HG03565 (cell line): ENCODE data around the gene PEX14.
"Not testable (repeated sequence)": the region's sequence is repeated elsewhere in the genome, so short reads cannot be mapped to it uniquely, and the experiment has no call there.

Source experiments
- ATAC-seq: cut with Tn5 transposase; IDR thresholded peaks from one replicate; pipeline ENCODE4 v1.9.1; 2021; ENCODE audit warnings: mild to moderate bottlenecking, moderate library complexity; ENCODE audit not compliant: unreplicated experiment

Gene PEX14

DNA sequence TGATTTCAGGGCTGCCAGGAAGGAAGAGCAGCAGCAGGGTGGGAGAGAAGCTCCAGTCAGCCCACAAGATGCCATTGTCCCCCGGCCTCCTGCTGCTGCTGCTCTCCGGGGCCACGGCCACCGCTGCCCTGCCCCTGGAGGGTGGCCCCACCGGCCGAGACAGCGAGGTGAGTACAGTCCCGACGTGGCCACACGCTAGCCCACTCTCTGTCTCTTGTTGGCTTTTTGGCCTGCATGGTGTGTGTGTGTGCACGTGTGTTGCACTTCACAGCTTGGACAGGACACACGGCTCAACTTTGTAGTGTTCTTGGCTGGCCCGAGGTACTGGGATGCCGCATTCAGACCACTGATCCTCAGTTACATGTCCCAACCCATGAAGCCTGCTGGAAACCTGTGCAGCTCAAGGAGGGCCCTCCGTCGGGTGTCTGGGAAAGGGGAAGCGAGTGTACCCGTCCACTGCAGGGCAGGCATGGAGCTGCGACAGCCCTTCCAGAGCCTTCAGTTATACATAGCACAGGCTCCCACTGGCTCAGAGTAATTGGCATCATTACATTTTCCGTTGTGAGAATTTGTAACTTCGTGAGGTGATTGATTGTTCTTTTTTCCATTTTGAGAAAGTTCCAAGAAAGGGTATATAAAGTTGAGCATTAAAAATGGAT, 24.5 kb upstream of the PEX14 start:
- no peak for ATAC-seq

DNA sequence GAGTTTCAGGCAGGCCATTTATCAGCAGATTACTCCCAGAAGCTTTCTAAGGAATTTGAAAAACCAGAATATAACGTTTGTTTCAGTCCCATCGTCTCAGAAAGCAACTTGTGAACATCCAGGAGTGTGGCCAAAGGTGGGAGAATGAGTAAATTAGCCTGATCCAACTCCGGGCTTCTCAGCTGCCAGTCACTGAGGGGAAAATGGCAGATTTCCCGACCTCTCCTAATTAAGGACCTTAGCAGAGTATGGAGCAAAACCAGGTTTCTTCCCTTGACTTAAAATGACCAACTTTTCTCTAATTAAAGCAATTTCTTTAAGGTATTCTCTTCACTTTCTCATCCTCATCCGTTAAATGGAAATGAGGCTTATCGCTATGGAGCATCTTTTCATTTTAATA, 23.9 kb upstream of the PEX14 start:
- no peak for ATAC-seq

DNA sequence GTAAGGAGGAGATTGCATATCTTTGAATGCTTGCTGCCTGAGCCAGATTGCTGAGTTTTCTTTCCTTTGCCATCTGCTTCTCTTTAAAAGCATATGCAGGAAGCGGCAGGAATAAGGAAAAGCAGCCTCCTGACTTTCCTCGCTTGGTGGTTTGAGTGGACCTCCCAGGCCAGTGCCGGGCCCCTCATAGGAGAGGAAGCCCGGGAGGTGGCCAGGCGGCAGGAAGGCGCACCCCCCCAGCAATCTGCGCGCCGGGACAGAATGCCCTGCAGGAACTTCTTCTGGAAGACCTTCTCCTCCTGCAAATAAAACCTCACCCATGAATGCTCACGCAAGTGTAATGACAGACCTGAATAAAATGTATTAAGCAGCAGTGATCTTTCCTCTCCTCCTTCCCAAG, 23.5 kb upstream of the PEX14 start:
- no peak for ATAC-seq

DNA sequence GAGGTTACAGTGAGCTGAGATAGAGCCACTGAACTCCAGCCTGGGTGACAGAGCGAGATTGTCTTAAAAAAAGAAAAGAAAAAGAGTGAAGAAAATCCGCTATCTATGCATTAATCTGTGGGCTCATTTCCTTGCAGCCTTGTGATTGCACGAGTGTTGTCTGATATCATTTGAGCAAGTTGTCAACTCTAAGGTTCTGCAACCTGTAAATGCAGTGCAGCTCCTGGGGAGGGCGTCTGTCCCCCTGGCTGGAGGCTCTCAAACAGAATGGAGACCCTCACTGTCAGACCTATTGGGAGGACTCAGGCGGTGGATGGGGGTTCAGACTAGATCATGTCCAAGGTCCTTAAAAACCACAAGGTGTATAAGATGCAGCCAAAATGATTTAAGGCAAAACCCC, 18.7 kb upstream of the PEX14 start:
- ATAC-seq: no peak

DNA sequence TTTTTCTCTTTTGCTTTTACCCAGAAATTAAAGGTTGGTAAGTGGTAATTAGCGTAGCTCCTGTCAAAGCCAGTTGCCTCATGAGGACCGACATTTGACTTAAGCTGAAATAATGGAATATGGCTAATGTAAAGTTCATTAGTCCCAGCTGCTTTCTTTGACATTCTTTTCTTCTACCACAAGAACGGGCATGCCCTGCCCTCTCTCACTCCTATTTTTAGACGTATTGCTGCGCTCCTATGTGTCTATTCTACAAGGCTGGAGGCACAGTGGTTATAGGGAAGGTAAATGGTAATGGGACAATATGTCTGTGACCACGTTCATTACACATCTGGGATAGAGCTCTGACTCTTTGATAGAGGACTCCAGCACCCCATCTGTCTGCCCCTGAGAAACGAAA, 18.1 kb upstream of the PEX14 start:
- no peak for ATAC-seq

DNA sequence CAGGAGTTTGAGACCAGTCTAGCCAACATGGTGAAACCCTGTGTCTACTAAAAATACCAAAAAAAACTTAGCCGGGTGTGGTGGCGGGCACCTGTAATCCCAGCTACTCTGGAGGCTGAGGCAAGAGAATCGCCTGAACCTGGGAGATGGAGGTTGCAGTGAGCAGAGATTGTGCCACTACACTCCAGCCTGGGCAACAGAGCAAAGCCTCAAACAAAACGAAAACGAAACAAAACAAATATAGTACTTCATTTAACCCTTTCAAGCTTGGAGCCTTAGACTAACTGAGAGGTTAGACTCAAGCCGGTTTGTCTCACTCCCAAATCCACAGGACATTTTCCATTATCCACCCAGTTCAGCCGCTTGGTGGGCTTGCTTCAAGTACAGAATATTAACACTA, 17.3 kb upstream of the PEX14 start:
- ATAC-seq: not testable (repeated sequence)

DNA sequence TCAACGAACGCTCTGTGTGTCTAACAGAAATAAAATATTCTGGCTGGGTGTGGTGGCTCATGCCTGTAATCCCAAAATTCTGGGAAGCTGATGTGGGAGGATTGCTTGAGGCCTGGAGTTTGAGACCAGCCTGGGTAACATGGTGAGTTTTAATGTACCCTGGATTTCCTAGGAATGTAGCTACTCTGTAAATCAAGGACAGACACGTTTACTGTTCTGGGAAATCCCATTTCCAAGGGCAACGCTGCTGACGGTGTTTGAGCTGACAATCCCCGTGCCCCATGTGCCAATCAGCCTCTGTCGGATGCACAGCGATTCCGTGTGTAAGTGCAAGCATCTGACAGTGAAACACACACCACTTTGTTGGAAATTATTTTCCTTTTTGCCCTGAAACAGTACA, 16.9 kb upstream of the PEX14 start:
- no peak for ATAC-seq

DNA sequence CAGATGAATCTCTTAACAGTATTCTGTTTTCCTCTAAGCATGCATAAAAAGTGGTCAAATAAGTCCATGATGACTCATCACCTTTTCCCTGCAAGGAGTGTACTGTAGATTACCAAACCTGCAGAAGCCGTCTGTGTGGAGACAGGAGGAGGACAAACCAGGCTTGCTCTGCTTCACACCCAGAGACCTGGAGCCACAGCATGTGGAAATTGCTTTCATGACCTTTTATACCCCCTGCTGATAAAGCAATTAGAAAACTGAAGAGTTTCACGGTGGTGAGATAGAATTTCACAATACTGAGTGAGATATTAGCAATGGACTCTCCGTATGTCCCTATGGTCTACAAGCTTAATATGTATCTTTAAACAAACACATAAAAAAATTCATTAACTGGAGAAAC, 15.6 kb upstream of the PEX14 start:
- no peak for ATAC-seq

DNA sequence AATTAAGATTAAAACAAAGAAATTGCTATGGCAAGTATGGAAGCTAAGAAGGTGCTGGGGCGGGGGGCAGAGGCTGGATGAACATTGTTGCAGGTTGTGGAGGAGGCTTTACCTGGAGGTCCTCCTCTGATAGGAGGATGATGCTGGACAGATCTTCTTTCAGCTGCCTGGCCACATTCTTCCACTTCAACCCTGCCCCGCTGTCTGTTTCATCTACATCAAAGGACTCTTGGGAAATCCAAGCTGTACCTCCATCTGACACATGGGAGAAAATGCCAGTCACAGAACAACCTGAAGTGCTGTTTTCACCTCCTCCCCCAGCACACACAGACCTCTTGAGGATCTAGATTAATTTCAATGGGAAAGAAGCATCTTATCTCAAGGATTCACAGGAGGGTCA, 7.7 kb upstream of the PEX14 start:
- ATAC-seq: no peak

DNA sequence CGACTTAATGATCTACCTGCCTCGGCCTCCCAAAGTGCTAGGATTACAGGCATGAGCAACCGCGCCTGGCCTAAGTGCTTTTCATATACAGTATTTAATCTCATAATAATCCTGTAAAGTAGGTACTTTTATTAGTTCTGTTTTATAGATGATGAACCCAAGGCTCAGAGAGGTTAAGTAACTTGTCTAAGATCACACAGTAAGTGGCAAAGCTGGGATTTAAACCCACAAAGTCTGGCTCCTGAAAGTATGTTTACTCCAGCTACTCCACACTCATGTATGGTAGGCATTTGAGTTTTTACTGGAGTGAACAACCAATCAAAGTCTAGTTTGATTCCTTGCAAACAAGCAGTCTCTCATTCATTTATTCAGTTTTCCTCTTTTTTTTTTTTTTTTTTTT, 4.7 kb upstream of the PEX14 start:
- no peak for ATAC-seq

DNA sequence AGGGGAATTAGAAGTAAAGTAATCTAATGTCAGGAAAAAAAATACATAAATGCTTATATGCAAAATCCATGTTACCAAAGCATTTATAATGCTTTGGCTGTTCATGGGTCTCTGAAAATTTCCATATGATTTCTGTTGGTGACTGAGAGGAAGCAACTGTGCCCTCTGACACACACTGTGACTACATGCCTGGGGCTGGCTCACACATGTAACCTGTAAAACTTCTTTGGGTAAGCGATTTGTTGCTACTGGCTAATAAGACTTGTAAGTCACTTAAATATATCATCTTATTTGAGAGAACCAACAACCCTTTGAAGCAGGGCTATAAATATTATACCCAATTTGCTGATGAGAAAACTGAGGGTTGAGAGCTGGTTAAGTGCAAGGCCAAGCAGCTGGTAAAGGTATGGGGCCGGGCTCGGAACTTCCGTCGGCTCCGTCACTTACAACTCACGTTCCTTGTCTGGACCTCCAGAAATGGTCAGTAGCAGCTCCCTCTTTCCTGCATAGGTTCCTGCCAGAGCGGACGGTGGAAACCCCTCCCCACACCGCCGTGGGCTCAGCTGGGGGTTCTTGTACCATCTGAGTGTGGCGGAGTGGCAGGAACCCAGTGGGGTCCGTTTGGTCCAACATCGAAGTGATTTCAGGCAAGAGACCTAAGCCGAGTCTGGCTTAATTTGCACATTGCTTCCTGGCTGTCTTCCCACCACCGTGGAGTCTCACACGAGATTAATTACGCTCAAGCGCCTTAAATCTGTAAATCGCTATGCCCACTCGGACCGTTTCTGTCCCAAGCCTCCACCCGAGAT, 3.1 kb upstream of the PEX14 start:
- no peak for ATAC-seq

DNA sequence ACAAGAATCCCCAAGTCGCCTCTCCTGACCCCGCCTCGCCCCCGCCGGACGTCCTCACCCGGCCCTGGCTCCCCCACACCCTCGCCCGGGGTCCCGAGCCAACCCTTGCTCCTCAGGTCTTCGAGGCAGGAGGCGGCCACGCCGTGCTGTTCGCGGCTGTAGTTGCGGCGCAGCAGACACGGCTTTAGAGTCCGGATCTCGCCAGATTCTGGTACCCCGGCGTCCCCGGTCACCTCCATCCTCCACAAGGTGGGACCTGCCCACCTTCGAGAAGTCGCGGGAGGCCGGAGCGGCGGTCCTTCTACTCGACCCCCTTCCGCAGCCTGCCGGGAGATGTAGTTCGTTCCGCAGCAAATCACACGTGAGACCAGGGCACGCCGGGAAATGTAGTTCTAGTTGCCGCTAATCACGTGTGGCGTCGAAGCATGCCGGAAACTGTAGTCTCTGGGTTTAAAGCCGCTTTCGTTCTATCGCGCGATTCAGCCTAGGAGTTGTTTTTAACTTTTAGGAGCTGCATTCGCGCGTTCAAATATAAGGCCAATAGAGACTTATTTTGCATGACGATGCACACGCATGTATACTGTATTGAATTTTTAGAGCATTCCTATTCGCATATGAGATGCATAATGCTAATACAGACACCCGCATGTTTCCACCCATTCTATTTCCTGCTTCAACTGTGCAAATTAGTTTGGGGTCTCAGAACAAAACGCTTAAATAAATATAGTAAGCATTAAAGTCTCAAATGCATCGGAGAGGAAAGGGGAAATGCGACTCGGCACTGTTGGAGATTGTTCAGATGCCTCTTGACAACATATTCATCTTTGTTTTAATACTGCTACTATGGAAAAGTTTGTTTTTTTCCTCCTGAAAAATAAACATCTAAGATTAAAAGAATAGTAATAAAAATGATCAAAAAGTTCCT, 2.3 kb upstream of the PEX14 start, which contains the start of gene DFFA:
Gene DFFA, minus strand, starts transcription at position 310 of the 925 bp plus-strand sequence. Its CDS starts 71 bp downstream, at position 239.
- ATAC-seq: peak; percentile 68

DNA sequence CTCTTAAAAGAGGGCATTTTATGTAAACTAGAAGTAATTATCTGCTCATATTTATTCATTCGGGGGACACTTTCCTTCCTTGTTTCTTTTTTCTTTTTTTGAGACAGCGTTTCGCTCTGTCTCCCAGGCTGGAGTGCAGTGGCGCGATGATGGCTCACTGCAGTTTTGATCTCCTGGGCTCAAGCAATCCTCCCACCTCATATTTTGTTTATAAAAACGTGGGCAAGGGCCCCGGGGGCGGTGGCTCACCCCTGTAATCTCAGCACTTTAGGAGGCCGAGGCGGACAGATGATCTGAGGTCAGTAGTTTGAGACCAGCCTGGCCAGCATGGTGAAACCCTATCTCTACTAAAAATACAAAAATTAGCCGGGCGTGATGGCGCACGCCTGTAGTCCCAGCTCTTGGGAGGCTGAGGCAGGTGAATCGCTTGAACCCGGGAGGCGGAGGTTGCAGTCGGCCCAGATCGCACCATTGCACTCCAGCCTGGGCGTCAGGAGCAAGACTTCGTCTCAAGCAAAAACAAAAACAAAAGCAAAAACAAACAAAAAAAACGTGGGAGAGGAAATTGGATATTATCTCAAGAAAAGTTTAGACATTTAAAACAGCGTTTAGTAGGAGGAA, 1.5 kb upstream of the PEX14 start:
- ATAC-seq: no peak

DNA sequence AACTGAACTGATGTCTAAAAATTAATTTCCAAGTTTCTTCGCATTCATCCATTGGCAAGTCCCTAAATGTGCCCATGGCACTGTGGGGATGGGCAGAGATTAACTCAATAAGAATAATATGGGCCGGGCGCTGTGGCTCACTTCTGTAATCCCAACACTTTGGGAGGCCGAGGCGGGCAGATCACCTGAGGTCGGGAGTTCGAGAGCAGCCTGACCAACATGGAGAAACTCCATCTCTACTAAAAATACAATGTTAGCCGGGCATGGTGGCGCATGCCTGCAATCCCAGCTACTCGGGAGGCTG, 489 bp upstream of the PEX14 start:
- ATAC-seq: not testable (repeated sequence)

DNA sequence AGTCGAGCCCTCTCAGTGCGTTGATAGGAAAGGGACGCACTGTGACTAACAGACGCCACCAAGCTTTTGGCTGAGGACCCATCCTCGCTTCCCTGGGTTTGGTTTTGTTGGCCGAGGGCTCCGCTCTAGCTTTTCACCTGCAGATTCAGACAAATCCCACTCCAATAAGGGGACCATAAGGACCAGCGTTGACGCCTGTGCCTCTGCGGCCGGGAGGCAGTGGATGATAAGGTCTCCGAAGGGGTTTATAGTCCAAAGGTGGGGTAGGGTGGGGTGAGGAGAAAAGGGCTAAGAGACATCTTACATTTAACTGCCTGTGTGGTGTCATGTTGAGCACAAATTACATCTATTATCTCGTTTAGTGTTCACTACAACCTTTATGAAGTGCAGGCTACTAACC, 760 bp downstream of the PEX14 start:
- ATAC-seq: no peak

DNA sequence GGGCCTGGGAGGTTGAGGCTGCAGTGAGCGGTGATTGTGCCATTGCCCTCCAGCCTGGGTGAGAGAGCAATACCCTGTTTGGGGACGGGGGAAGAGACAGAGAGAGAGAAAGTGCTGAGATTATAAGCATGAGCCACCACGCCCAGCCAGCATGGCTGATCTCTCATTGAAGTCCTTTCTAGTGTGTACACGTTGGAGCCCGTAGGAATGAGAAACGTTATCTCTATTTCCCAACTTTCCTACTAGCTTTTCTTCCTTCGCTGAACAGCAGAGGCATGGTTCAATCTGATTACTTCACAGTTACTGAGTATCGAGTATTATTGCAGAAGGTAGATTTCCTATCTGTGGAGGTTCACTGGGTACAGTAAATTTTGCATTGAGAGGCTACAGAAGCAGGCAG, 4.5 kb downstream of the PEX14 start:
- no peak for ATAC-seq

DNA sequence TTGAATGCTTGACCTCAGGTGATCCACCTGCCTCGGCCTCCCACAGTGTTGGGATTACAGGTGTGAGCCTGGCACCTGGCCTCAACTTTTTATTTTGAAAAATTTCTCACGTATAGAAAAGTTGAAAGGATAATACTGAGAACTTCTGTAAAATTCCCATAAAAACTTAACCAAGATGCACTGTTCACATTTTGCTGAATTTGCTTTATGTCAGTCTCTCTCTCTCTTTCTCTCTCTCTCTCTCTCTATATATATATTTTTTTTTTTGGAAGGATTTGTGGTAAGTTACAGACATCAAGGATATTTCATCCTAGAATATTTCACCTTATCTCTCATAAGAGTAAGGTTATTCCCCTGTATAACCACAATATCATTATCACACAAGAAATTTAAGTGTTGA, 5.9 kb downstream of the PEX14 start:
- ATAC-seq: no peak

DNA sequence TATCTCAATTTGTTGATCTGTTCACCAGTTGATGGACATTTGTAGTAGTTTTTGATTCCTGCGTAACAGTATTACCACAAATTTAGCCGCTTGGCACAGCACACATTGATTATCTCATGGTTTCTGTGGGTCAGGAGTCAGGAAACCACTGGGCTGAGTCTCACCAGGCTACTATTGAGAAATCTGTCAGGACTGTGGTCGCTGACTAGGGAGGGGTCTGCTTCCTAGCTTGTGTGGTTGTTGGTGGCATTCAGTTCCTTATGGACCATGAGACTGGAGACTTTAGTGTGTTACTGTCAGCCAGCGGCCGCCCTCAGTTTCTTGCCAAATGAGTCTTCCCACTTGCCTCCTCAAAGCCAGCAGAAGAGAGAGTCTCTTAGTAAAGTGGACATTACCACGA, 9.8 kb downstream of the PEX14 start:
- ATAC-seq: no peak

DNA sequence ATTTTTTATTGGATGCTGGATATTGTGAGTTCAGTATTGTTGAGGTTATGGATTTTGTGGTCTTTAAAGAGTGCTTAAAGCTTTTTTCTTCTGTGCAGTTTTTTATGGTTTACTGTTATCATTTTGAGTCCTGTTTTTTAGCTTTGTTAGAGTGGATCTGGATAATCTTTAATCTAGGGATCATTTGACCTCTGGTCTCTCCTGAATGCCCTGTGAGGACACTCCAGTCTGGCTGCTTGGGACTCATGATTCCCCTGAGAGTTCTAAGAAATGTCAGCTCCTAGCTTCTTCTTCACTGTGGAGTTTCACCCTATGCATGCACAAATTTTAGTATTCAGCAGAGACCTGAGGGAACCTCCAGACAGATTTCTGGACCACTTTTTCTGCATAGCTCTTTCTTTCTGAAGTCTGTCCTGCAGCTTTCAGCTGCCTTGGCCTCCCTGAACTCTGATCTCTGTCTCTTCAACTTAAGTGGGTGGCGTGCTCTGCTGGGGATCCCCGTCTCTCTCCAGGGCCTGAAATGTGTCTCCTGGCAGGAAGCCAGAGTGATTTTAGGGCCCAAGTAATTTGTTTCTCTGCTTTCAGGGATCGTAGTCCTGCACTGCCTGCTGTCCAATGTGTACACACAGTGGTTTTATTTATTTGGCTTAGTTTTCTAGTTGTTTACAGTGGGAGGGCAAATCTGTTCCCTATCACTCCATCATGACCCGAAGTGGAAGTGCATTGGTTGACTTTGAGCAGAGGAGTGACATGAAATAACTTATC, 14.7 kb downstream of the PEX14 start:
- no peak for ATAC-seq

DNA sequence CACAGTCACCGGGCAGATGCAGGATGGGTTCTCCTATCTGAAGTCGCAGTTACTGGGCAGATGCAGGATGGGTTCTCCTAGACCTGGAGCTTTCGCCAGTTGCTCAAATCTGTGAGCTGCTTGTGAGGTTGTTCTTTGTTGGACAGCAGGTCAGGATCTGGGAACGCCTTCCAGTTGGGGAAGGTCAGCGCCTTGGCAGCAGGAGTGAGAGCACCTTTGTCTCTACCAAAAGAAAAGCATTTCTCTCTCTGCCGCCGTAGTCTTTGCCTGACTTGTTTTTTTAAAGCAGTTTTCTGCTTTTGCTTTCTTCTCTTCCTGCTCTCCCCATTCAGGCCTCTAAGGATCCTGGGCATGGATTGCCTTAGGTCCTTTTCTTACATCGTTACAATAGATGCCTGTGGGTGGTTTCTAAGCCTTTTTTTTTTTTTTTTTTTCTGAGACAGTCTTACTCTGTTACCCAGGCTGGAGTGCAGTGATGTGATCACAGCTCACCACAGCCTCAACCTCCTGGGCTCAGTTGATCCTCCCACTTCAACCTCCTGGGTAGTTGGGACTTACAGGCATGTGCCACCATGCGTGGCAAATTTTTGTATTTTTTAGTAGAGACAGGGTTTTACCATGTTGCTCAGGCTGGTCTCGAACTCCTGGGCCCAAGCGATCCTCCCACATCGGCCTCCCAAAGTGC, 15.7 kb downstream of the PEX14 start:
- no peak for ATAC-seq
